NCI-H2081 (cell line): Measurements from ENCODE around the gene PHC2.
A peak's percentile ranks its signal among the peaks of the same experiment; 100 is the strongest.

Experiments
- DNase-seq, 2 experiments: peaks; one replicate each; lab custom pipeline; 2025; lab: John Stamatoyannopoulos, UW

PHC2 gene

GRCh38 chr1:33420870-33421775, 9.8 kb downstream of the PHC2 start:
- no peak for DNase-seq

GRCh38 chr1:33418811-33419210, 12.1 kb downstream of the PHC2 start:
- no peak for DNase-seq

GRCh38 chr1:33414879-33415278, 16.0 kb downstream of the PHC2 start:
- DNase-seq = no peak

- peak in 1 of 2 experiments; percentile 55 for DNase-seq
Measured at GRCh38 chr1:33410091-33410701, 20.7 kb downstream of the PHC2 start.

- DNase-seq = no peak
Measured at GRCh38 chr1:33408093-33408436, 22.8 kb downstream of the PHC2 start.

- no peak for DNase-seq
Measured at GRCh38 chr1:33407352-33408092, 23.4 kb downstream of the PHC2 start.

GRCh38 chr1:33402206-33402605, 28.7 kb downstream of the PHC2 start:
- DNase-seq = no peak

GRCh38 chr1:33401471-33401870, 29.4 kb downstream of the PHC2 start:
- DNase-seq = no peak

GRCh38 chr1:33400153-33400911, 30.6 kb downstream of the PHC2 start:
- no peak for DNase-seq

GRCh38 chr1:33399375-33399774, 31.5 kb downstream of the PHC2 start:
- DNase-seq = no peak

GRCh38 chr1:33397994-33398393, 32.9 kb downstream of the PHC2 start:
- no peak for DNase-seq

- DNase-seq = no peak
Measured at GRCh38 chr1:33397125-33397506, 33.8 kb downstream of the PHC2 start.

- no peak for DNase-seq
Measured at GRCh38 chr1:33396188-33397124, 34.4 kb downstream of the PHC2 start.

- DNase-seq = no peak
Measured at GRCh38 chr1:33394770-33395169, 36.1 kb downstream of the PHC2 start.

GRCh38 chr1:33393991-33394390, 36.9 kb downstream of the PHC2 start:
- DNase-seq = no peak

GRCh38 chr1:33393524-33393923, 37.4 kb downstream of the PHC2 start:
- no peak for DNase-seq

- DNase-seq = peak; percentile 44 to 73
Measured at GRCh38 chr1:33392639-33393038, 38.3 kb downstream of the PHC2 start.

GRCh38 chr1:33392206-33392605, 38.7 kb downstream of the PHC2 start:
- DNase-seq = no peak

GRCh38 chr1:33391343-33392078, 39.4 kb downstream of the PHC2 start:
- no peak for DNase-seq

- DNase-seq = no peak
Measured at GRCh38 chr1:33390542-33390941, 40.4 kb downstream of the PHC2 start.
